HG03025 (cell line): ENCODE data around the gene GHDC.
"Not testable (repeated sequence)": the region's sequence is repeated elsewhere in the genome, so short reads cannot be mapped to it uniquely, and the experiment has no call there.

Source experiments
- ATAC-seq: cut with Tn5 transposase; IDR thresholded peaks from one replicate; pipeline ENCODE4 v1.9.1; 2021; ENCODE audit warnings: mild to moderate bottlenecking, moderate library complexity; ENCODE audit not compliant: unreplicated experiment, low FRiP score

GHDC gene

GRCh38 chr17:42193969-42194899 is at the start of gene GHDC:
Gene GHDC, minus strand, starts transcription at chr17:42194494. Its CDS starts 913 bp downstream, at chr17:42193581.
- peak; percentile 80 for ATAC-seq

GRCh38 chr17:42243493-42243982 is 49.2 kb upstream of the GHDC start:
- no peak for ATAC-seq

GRCh38 chr17:42241871-42242270 is 47.6 kb upstream of the GHDC start:
- ATAC-seq, result no peak

- not testable (repeated sequence) for ATAC-seq
These were observed 46.6 kb upstream of the GHDC start for GRCh38 chr17:42240863-42241262.

- ATAC-seq, result no peak
These were observed 45.9 kb upstream of the GHDC start for GRCh38 chr17:42240201-42240600.

- ATAC-seq, result not testable (repeated sequence)
These were observed 45.3 kb upstream of the GHDC start for GRCh38 chr17:42239576-42239975.

- ATAC-seq, result no peak
These were observed 42.5 kb upstream of the GHDC start for GRCh38 chr17:42236760-42237159.

- ATAC-seq, result no peak
These were observed 39.7 kb upstream of the GHDC start for GRCh38 chr17:42233994-42234393.

- no peak for ATAC-seq
These were observed 38.9 kb upstream of the GHDC start for GRCh38 chr17:42233156-42233555.

GRCh38 chr17:42230225-42230624 is 35.9 kb upstream of the GHDC start:
- no peak for ATAC-seq

GRCh38 chr17:42227849-42228700 is 33.8 kb upstream of the GHDC start:
- no peak for ATAC-seq

GRCh38 chr17:42225646-42226045 is 31.4 kb upstream of the GHDC start:
- no peak for ATAC-seq

- no peak for ATAC-seq
These were observed 30.4 kb upstream of the GHDC start for GRCh38 chr17:42224651-42225050.

- no peak for ATAC-seq
These were observed 27.8 kb upstream of the GHDC start for GRCh38 chr17:42221886-42222745.

GRCh38 chr17:42219280-42219679 is 25.0 kb upstream of the GHDC start:
- ATAC-seq, result not testable (repeated sequence)

- ATAC-seq, result no peak
These were observed 19.9 kb upstream of the GHDC start for GRCh38 chr17:42214156-42214555.

- no peak for ATAC-seq
These were observed 18.1 kb upstream of the GHDC start for GRCh38 chr17:42212382-42212781.

GRCh38 chr17:42211921-42212341 is 17.6 kb upstream of the GHDC start:
- ATAC-seq, result not testable (repeated sequence)

- no peak for ATAC-seq
These were observed 15.8 kb upstream of the GHDC start for GRCh38 chr17:42210046-42210445.

GRCh38 chr17:42206153-42206612 is 11.9 kb upstream of the GHDC start:
- not testable (repeated sequence) for ATAC-seq
